ENCODE measurements around the gene DMBX1.

Gene DMBX1

DNA sequence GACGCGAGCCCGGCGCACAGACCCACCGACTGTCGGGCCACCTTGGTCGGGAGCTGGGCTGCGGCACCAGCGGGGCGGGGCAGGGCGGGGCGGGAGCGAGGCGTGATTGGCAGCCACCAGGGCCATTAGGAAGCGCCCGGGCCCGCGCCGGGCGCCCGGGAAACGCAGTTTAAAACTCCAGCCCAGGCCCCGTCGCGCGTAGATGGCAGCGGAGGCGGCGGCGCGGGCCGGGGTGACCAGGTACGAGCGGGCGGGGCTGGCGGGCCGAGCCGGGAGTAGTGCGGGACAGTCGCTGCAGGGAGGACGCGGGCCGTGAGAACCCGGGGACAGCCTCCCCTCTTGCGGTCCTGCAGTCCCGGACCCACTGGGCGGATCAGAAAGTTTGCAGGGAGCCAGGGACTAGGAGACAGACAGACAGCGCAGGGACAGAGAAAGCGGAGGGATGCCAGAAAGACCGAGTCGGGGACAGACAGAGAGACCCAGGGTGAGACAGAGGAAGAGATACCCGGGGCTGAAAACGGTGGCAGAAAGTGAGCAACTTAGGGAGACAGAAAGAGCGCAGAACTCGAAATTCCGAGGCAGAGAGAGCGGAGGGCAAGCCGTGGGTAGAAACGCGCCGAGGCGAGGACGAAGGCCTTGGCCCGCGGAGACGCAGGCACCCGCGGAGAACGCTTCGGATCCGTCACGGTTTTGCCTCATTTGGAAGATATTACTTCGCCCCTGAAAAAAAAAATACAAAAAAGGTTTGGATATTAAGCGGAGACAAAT, at the start of gene DMBX1:
TSS of gene DMBX1 (plus strand) at position 199 of the 768 bp plus-strand sequence. CDS start 17,175 bp downstream, outside the sequence.
- no peak within 1 kb of the TSS for H3K4me3 ChIP-seq (ENCODE audit: low read depth, low read length)
- no peak for TF ChIP-seq CTCF (IDR thresholded peaks at IDR 0.05; ENCODE audit: borderline replicate concordance, insufficient read depth, low read depth, low read length)

DNA sequence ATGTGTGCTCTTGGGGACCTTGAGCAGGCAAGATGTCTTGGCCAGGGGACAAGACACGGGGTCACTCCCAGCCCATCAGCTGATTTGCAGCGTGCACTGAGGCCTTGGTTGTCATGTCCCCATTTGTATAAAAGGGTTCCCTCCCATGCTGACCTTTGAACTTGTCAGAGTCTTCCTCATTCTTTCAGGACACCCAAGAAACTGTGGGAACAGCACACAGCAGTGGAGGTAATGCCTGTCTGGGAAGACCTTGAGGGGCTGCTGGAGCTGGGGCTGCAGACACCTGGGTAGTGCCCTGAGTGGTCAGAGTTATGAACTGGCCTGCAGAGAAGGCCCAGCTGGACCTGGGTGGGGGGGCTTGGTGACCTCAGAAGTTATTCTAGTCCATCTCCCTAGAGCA, 49.2 kb upstream of the DMBX1 start:
- no peak for TF ChIP-seq CTCF (IDR thresholded peaks at IDR 0.05; ENCODE audit: borderline replicate concordance, insufficient read depth, low read depth, low read length)
- no peak overlapping the region for H3K4me3 ChIP-seq (ENCODE audit: low read depth, low read length)

DNA sequence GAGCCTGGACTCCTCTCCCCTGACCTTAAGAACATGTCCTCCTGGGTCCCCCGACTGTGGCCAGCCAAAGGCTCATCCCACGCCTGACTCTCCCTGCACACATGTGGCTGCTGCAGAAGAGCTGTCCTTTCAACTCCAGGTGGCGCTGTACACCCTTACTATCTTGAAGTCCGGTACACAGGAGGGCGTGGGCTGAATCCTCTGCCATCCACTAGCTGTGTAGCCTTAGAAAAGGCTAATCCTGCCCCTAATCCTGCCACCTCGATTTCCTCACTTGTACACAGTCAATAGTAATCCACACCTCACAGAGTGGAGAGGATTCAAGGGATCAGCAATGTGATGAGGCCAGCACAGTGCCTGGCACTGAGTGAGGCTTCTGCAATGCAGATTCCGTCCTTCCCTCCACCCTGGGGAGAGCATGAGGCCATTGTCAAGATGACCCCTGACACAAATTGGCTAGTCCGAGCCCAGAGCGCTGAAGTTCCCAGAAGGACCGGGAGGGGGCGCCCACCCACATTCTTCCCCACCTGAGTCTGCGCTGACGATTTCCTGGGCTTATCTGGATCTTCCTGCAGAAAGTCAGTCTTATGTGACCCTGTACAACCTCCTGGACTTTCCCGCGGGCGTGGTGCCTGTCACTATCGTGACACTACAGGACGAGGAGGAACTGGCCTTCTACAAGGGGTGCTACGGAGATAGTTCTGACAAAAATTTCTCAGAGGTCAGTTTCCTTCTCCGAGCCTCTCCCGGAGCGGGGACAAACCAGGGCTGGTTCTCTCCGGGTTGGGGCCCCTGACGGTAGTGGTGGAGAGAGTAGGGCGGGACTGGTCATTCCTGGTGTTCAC, 47.1 kb upstream of the DMBX1 start:
- no peak overlapping the region for H3K4me3 ChIP-seq (ENCODE audit: low read depth, low read length)

DNA sequence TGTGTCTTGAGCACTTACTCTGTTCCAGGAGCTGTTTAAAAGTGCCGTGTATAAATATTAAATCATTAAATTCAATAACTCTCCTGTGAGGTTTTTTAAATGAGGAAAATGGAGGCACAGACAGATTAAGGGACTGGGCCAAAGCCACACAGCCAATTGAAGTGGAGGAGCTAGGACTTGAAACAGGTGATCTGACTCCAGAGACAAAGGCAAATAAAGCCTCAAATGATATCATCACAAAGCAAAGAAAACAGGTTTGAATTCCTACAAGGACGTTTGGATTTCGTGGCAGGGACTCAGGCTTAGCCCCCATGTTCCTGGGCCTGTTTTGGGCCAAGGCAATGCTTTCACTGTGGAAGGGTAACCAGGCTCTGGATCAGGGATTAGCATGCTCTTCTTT, 45.2 kb upstream of the DMBX1 start:
- no peak overlapping the region for H3K4me3 ChIP-seq (ENCODE audit: low read depth, low read length)
- TF ChIP-seq CTCF (IDR thresholded peaks at IDR 0.05; ENCODE audit: borderline replicate concordance, insufficient read depth, low read depth, low read length), result no peak

More for the DNA sequence above, 47.1 kb upstream of the DMBX1 start:
- TF ChIP-seq CTCF (IDR thresholded peaks at IDR 0.05; ENCODE audit: borderline replicate concordance, insufficient read depth, low read depth, low read length), result peak; percentile 94

- TF ChIP-seq CTCF (IDR thresholded peaks at IDR 0.05; ENCODE audit: borderline replicate concordance, insufficient read depth, low read depth, low read length), result no peak
- H3K4me3 ChIP-seq (ENCODE audit: low read depth, low read length), result no peak overlapping the region
These were observed 43.8 kb upstream of the DMBX1 start for GRCh38 chr1:46445773-46446256.

- peak; percentile 91 for TF ChIP-seq CTCF (IDR thresholded peaks at IDR 0.05; ENCODE audit: borderline replicate concordance, insufficient read depth, low read depth, low read length)
- H3K4me3 ChIP-seq (ENCODE audit: low read depth, low read length), result no peak overlapping the region
These were observed 42.8 kb upstream of the DMBX1 start for GRCh38 chr1:46446646-46447498.
